HL-60/S4 treated with retinoic acid at 250 ng/mL for 4 days and 3 days (cell line): ENCODE data around the gene BIRC2.

Source experiments
- in situ Hi-C: fragments of 300-500 bp; cut with MboI; formaldehyde crosslinking; loops from 2 replicates; pipeline ENCODE4 v1.7.0; 2022; ENCODE audit warnings: low sequenced_read_pairs

Gene BIRC2

GRCh38 chr11:102374633-102375424 is 27.8 kb downstream of the BIRC2 start:
- in situ Hi-C loops, result loop anchor here (25.0 kb wide), 1 partner anchor 112 kb away; no protein-coding TSS in a partner anchor

- in situ Hi-C loops, result loop anchor here (25.0 kb wide), 1 partner anchor 111 kb away; no protein-coding TSS in a partner anchor
Observed at GRCh38 chr11:102375720-102376399, 28.8 kb downstream of the BIRC2 start.

GRCh38 chr11:102377891-102378290 is 30.9 kb downstream of the BIRC2 start:
- in situ Hi-C loops, result loop anchor here (25.0 kb wide), 1 partner anchor 109 kb away; no protein-coding TSS in a partner anchor

- in situ Hi-C loops, result loop anchor here (25.0 kb wide), 1 partner anchor 108 kb away; no protein-coding TSS in a partner anchor
Observed at GRCh38 chr11:102378818-102379217, 31.8 kb downstream of the BIRC2 start.

GRCh38 chr11:102382384-102382783 is 35.4 kb downstream of the BIRC2 start:
- in situ Hi-C loops, result loop anchor here (25.0 kb wide), 1 partner anchor 105 kb away; no protein-coding TSS in a partner anchor

GRCh38 chr11:102383839-102384238 is 36.8 kb downstream of the BIRC2 start:
- in situ Hi-C loops, result loop anchor here (25.0 kb wide), 1 partner anchor 103 kb away; no protein-coding TSS in a partner anchor

GRCh38 chr11:102384419-102385079 is 37.5 kb downstream of the BIRC2 start:
- in situ Hi-C loops, result loop anchor here (25.0 kb wide), 1 partner anchor 103 kb away; no protein-coding TSS in a partner anchor

GRCh38 chr11:102385085-102386007 is 38.3 kb downstream of the BIRC2 start:
- in situ Hi-C loops, result loop anchor here (25.0 kb wide), 1 partner anchor 102 kb away; no protein-coding TSS in a partner anchor

GRCh38 chr11:102386136-102386734 is 39.2 kb downstream of the BIRC2 start:
- in situ Hi-C loops, result loop anchor here (25.0 kb wide), 1 partner anchor 101 kb away; no protein-coding TSS in a partner anchor

GRCh38 chr11:102387043-102387781 is 40.2 kb downstream of the BIRC2 start:
- in situ Hi-C loops, result loop anchor here (25.0 kb wide), 1 partner anchor 100 kb away; no protein-coding TSS in a partner anchor

- in situ Hi-C loops, result loop anchor here (25.0 kb wide), 1 partner anchor 98 kb away; no protein-coding TSS in a partner anchor
Observed at GRCh38 chr11:102389253-102389652, 42.2 kb downstream of the BIRC2 start.

GRCh38 chr11:102390667-102391465 is 43.9 kb downstream of the BIRC2 start:
- in situ Hi-C loops, result loop anchor here (25.0 kb wide), 1 partner anchor 96 kb away; no protein-coding TSS in a partner anchor

GRCh38 chr11:102391549-102392237 is 44.7 kb downstream of the BIRC2 start:
- in situ Hi-C loops, result loop anchor here (25.0 kb wide), 1 partner anchor 96 kb away; no protein-coding TSS in a partner anchor

GRCh38 chr11:102393272-102393730 is 46.3 kb downstream of the BIRC2 start:
- in situ Hi-C loops, result loop anchor here (25.0 kb wide), 1 partner anchor 94 kb away; no protein-coding TSS in a partner anchor

GRCh38 chr11:102395720-102396393 is 48.8 kb downstream of the BIRC2 start:
- in situ Hi-C loops, result loop anchor here (25.0 kb wide), 1 partner anchor 91 kb away; no protein-coding TSS in a partner anchor
